Transverse colon (tissue), 3 donors: ENCODE data around the gene CBX7.

Experiments used
- CTCF ChIP-seq, 5 experiments: fragments of 200-600 bp in 3 of 5; fragments of 450-650 bp in 2 of 5; sonication (generic) in 3 of 5; IDR thresholded peaks; 1 replicate in 2 of 5; 2 replicates in 3 of 5; pipeline ENCODE4 v1.5.1; 2016 to 2017; ENCODE audit warnings: antibody characterized with exemption in 5 of 5, inconsistent platforms in 3 of 5, mild to moderate bottlenecking in 2 of 5, moderate library complexity in 1 of 5
- EP300 ChIP-seq: sonication (generic); formaldehyde crosslinking; IDR thresholded peaks from one replicate; pipeline ENCODE4 v1.6.1; 2017; ENCODE audit warnings: antibody characterized with exemption, low read depth
- POLR2A ChIP-seq: fragments of 450-650 bp; IDR thresholded peaks from one replicate; pipeline ENCODE4 v1.6.1; 2016; ENCODE audit warnings: antibody characterized with exemption, mild to moderate bottlenecking, moderate library complexity

- TF ChIP-seq CTCF (IDR thresholded peaks at IDR 0.05) = no peak
- TF ChIP-seq POLR2A = no peak
- no peak for TF ChIP-seq EP300
These were observed 413 bp downstream of the CBX7 start for GRCh38 chr22:39152024-39152510.
